Ishikawa (cell line): ENCODE measurements around the gene TMEM11.

Experiments used
- CEBPB ChIP-seq: IDR thresholded peaks from 2 replicates; pipeline ENCODE4 v1.6.1; 2012
- CREB1 ChIP-seq: IDR thresholded peaks from 2 replicates; pipeline ENCODE4 v1.6.1; 2012; ENCODE audit warnings: low read depth
- EGR1 ChIP-seq: IDR thresholded peaks from 2 replicates; pipeline ENCODE4 v1.6.1; 2012
- EP300 ChIP-seq: IDR thresholded peaks from 2 replicates; pipeline ENCODE4 v1.6.1; 2012; ENCODE audit warnings: borderline replicate concordance
- FOXM1 ChIP-seq: IDR thresholded peaks from 2 replicates; pipeline ENCODE4 v1.6.1; 2012; ENCODE audit warnings: low read depth, borderline replicate concordance
- NFIC ChIP-seq: IDR thresholded peaks from 2 replicates; pipeline ENCODE4 v1.6.1; 2012
- RAD21 ChIP-seq: IDR thresholded peaks from 2 replicates; pipeline ENCODE4 v1.6.1; 2012; ENCODE audit warnings: low read depth
- TAF1 ChIP-seq: IDR thresholded peaks from 2 replicates; pipeline ENCODE4 v1.6.1; 2012; ENCODE audit warnings: low read depth, mild to moderate bottlenecking
- TCF12 ChIP-seq: IDR thresholded peaks from 2 replicates; pipeline ENCODE4 v1.6.1; 2012; ENCODE audit warnings: low read depth
- TEAD4 ChIP-seq: IDR thresholded peaks from 2 replicates; pipeline ENCODE4 v1.6.1; 2012
- YY1 ChIP-seq: IDR thresholded peaks from 2 replicates; pipeline ENCODE4 v1.6.1; 2012; ENCODE audit warnings: low read depth
- ZBTB7A ChIP-seq: IDR thresholded peaks from 2 replicates; pipeline ENCODE4 v1.6.1; 2012; ENCODE audit warnings: low read depth
- TF ChIP-seq, protein P1 (sequence below): IDR thresholded peaks from 2 replicates; pipeline ENCODE4 v1.6.1; 2012
- TF ChIP-seq, protein P2 (sequence below): IDR thresholded peaks from 2 replicates; pipeline ENCODE4 v1.6.1; 2012; ENCODE audit warnings: low read depth, mild to moderate bottlenecking
- TF ChIP-seq, protein P3 (sequence below): IDR thresholded peaks from 2 replicates; pipeline ENCODE4 v1.6.1; 2012

TMEM11 gene

DNA sequence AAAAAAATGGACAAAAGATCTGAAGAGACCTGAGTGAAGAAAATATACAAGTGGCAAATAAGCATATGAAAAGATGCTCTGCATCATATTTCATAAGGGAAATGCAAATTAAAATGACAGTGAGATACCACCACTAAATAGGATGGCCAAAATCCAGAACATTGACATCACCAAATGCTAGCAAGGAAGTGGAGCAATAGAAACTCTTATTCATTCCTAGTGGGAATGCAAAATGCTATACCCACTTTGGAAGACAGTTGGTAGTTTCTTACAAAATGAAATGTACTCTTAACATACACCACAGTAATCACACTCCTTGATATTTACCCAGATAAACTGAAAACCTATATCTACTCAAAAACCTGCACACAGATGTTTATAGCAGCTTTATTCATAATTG, 53.6 kb downstream of the TMEM11 start:
- no peak for TF ChIP-seq ZBTB7A
- no peak for TF ChIP-seq CEBPB
- no peak for TF ChIP-seq TAF1
- TF ChIP-seq YY1: no peak
- no peak for TF ChIP-seq EP300
- TF ChIP-seq RAD21: no peak
- TF ChIP-seq, protein P1, sequence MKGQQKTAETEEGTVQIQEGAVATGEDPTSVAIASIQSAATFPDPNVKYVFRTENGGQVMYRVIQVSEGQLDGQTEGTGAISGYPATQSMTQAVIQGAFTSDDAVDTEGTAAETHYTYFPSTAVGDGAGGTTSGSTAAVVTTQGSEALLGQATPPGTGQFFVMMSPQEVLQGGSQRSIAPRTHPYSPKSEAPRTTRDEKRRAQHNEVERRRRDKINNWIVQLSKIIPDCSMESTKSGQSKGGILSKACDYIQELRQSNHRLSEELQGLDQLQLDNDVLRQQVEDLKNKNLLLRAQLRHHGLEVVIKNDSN: no peak
- TF ChIP-seq NFIC: no peak
- TF ChIP-seq TEAD4: no peak
- TF ChIP-seq FOXM1: no peak
- TF ChIP-seq TCF12: no peak
- TF ChIP-seq, protein P2, sequence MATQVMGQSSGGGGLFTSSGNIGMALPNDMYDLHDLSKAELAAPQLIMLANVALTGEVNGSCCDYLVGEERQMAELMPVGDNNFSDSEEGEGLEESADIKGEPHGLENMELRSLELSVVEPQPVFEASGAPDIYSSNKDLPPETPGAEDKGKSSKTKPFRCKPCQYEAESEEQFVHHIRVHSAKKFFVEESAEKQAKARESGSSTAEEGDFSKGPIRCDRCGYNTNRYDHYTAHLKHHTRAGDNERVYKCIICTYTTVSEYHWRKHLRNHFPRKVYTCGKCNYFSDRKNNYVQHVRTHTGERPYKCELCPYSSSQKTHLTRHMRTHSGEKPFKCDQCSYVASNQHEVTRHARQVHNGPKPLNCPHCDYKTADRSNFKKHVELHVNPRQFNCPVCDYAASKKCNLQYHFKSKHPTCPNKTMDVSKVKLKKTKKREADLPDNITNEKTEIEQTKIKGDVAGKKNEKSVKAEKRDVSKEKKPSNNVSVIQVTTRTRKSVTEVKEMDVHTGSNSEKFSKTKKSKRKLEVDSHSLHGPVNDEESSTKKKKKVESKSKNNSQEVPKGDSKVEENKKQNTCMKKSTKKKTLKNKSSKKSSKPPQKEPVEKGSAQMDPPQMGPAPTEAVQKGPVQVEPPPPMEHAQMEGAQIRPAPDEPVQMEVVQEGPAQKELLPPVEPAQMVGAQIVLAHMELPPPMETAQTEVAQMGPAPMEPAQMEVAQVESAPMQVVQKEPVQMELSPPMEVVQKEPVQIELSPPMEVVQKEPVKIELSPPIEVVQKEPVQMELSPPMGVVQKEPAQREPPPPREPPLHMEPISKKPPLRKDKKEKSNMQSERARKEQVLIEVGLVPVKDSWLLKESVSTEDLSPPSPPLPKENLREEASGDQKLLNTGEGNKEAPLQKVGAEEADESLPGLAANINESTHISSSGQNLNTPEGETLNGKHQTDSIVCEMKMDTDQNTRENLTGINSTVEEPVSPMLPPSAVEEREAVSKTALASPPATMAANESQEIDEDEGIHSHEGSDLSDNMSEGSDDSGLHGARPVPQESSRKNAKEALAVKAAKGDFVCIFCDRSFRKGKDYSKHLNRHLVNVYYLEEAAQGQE: no peak
- TF ChIP-seq, protein P3, sequence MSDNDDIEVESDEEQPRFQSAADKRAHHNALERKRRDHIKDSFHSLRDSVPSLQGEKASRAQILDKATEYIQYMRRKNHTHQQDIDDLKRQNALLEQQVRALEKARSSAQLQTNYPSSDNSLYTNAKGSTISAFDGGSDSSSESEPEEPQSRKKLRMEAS: no peak

DNA sequence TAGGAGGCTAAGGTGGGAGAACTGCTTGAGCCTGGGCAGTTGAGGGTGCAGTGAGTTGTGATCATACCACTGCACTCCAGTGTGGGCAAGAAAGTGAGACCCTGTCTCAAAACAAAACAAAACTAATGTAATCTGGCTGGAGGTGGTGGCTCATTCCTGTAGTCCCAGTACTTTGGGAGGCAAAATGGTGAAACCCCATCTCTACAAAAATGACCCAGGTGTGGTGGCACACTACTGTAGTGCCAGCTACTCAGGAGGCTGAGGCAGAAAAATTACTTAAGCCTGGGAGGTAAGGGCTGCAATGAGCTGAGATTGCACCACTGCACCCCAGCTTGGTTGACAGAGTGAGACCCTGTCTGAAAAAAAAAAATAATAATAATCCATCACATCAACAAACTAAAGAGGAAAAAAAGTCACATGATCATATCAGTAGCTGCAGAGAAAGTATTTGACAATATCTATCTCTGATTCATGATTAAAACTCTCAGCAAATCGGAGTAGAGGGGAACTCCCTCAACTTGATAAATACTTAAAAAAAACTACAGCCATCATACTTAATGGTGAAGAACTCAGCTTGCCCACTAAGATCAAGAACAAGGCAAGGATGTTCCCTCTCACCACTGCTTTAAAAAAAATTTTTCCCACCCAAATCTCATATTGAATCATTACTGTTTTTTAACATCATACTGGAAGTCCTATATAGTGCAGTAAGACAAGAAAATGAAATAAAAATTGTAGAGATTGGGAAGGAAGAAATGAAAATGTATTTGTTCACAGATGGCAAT, 56.2 kb downstream of the TMEM11 start:
- no peak for TF ChIP-seq EP300
- no peak for TF ChIP-seq CREB1
- TF ChIP-seq, protein P2: no peak
- TF ChIP-seq TEAD4: no peak
- TF ChIP-seq, protein P1: no peak
- no peak for TF ChIP-seq TCF12
- TF ChIP-seq CEBPB: no peak
- TF ChIP-seq, protein P3: no peak
- TF ChIP-seq YY1: no peak
- no peak for TF ChIP-seq TAF1
- no peak for TF ChIP-seq EGR1
- no peak for TF ChIP-seq FOXM1

DNA sequence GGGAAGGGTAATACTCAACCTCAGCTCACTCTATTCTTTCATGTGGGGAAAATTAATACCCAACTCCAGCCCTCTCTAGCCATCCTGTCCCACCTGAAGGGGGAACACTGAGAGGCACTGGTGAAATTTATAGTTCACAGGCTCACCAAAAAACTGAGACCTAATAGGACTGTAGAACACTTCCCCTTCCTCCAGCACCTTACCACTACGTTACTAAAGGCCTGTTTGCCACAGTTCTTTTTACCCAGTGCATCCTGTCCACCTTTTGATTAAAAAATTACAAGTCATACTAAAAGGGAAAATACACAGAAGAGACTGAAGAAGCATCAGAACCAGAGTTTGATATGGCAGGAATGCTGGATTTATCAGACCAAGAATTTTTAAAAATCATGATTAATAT, 61.2 kb downstream of the TMEM11 start:
- TF ChIP-seq RAD21: no peak
- no peak for TF ChIP-seq EP300
- TF ChIP-seq TAF1: no peak
- TF ChIP-seq FOXM1: no peak
- TF ChIP-seq NFIC: no peak

DNA sequence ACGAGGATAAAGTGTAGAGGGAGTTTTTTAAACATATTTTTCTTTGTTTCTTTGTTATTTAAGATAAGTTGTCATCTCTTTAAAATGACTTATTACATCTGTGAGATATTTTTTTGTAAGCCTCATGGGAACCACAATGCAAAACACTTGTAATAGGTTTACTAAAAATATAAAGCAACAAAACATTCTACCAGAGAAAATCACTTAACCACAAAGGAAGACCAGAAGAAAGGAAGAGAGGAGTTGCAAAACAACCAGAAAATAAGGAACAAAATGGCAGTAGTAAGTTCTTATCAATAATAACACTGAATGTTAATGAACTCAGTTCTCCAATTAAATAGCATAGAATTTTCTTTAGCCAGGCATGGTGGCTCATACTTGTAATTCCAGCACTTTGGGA, 64.3 kb downstream of the TMEM11 start:
- TF ChIP-seq TEAD4 (no peak), CREB1 (no peak), EP300 (no peak), YY1 (no peak), RAD21 (no peak), NFIC (no peak)
- TF ChIP-seq, protein P1: no peak
